ENCODE measurements around the gene CDH4.

DNA sequence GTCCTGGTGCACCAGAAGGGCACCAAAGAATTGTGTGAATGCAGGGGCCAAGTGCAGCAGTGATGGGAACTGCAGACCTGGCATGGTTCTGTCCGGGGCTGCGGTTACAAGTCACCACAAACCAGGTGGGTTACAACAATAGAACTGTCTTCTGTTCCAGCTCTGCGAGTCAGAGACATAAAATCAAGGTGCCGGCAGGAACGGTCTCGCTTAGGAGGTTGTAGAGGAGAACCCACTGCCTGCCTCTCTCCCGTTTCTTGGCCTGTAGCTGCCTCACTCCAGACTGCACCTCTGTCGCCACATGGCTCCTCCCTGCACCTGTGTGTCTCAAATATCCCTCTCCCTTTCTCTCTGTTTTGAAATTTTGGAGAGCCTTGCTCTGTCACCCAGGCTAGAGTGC lies 670.4 kb downstream of the CDH4 start:
- TF ChIP-seq, protein P1, sequence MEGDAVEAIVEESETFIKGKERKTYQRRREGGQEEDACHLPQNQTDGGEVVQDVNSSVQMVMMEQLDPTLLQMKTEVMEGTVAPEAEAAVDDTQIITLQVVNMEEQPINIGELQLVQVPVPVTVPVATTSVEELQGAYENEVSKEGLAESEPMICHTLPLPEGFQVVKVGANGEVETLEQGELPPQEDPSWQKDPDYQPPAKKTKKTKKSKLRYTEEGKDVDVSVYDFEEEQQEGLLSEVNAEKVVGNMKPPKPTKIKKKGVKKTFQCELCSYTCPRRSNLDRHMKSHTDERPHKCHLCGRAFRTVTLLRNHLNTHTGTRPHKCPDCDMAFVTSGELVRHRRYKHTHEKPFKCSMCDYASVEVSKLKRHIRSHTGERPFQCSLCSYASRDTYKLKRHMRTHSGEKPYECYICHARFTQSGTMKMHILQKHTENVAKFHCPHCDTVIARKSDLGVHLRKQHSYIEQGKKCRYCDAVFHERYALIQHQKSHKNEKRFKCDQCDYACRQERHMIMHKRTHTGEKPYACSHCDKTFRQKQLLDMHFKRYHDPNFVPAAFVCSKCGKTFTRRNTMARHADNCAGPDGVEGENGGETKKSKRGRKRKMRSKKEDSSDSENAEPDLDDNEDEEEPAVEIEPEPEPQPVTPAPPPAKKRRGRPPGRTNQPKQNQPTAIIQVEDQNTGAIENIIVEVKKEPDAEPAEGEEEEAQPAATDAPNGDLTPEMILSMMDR (IDR thresholded peaks at IDR 0.05) = no peak
- TF ChIP-seq POLR2A (IDR thresholded peaks at IDR 0.05) = no peak
- no peak for TF ChIP-seq POLR2AphosphoS5 (IDR thresholded peaks at IDR 0.05)

All from prostate gland (tissue), 2 donors.